Stomach (tissue), 9 donors: ENCODE results near the gene RBMXL2. TPM values are rescaled to one million over a fixed set of nuclear protein-coding genes. Genes with fewer than 3 reads are reported as not detected.

ENCODE experiments used
- DNase-seq, 2 donors: peaks; one replicate each; pipeline versions ENCODE4 v3.0.0 to v3.0.0-alpha.2; 2013 to 2019
- H3K27ac ChIP-seq, 5 donors: fragments of 200-600 bp in 4 of 5; sonication (generic) in 4 of 5; one replicate each; pipeline ENCODE4 v1.5.1; 2013 to 2019; ENCODE audit warnings: mild to moderate bottlenecking in 1 of 5, moderate library complexity in 1 of 5
- H3K27me3 ChIP-seq, 3 donors: fragments of 200-600 bp; sonication (generic); one replicate each; pipeline ENCODE4 v1.5.1; 2017 to 2019; ENCODE audit warnings: mixed run types in 1 of 3
- H3K36me3 ChIP-seq, 4 donors: fragments of 200-600 bp; sonication (generic); 1 replicate in 3 of 4; 2 replicates in 1 of 4; pipeline ENCODE4 v1.5.1; 2016 to 2019
- H3K4me1 ChIP-seq, 4 donors: fragments of 200-600 bp; sonication (generic); one replicate each; pipeline ENCODE4 v1.5.1; 2016 to 2019
- H3K4me3 ChIP-seq, 4 donors: fragments of 200-600 bp; sonication (generic) in 3 of 4; one replicate each; pipeline ENCODE4 v1.5.1; 2016 to 2019; ENCODE audit warnings: mild to moderate bottlenecking in 1 of 4
- H3K9me3 ChIP-seq, 4 donors: fragments of 200-600 bp; sonication (generic); one replicate each; pipeline ENCODE4 v1.5.1; 2016 to 2019
- EP300 ChIP-seq: sonication (generic); formaldehyde crosslinking; IDR thresholded peaks from one replicate; pipeline ENCODE4 v1.6.1; 2017; ENCODE audit warnings: antibody characterized with exemption
- POLR2A ChIP-seq, 4 donors: fragments of 450-650 bp; IDR thresholded peaks; one replicate each; pipeline ENCODE4 v1.6.1; 2016; ENCODE audit warnings: antibody characterized with exemption in 4 of 4, control low read depth in 2 of 4, mild to moderate bottlenecking in 1 of 4, moderate library complexity in 1 of 4
- POLR2AphosphoS5 ChIP-seq, 3 donors: sonication (generic); formaldehyde crosslinking; IDR thresholded peaks; one replicate each; pipeline ENCODE4 v1.6.1; 2016; ENCODE audit warnings: antibody characterized with exemption in 3 of 3
- WGBS, 5 donors: extraction: QIAGEN DNeasy Blood & Tissue Kit in 3 of 5; methylation state at CpG; one replicate each; pipeline versions ENCODE4 v1.1.5 to v1.1.7; 2013 to 2018; 5-methylcytosine and 5-hydroxymethylcytosine counted together
- intact Hi-C: fragments of 100-400 bp; cut with DNase I; formaldehyde crosslinking; loops from one replicate; pipeline ENCODE4 v1.15.1; 2023; ENCODE audit warnings: low total_unique reads
- polyA plus RNA-seq, 3 donors: library from polyadenylated mRNA; stranded (reverse); fragments of 200-250 nt; gene quantifications; one replicate each; pipeline ENCODE4 v1.2.3, GENCODE V29; 2013
- total RNA-seq, 5 donors: library from RNA; depleted of rRNA; stranded (reverse); fragments of >200 nt; gene quantifications; one replicate each; pipeline versions ENCODE4 v1.1.0 to v1.2.3, GENCODE V29; 2014 to 2016
- TF ChIP-seq, protein P1 (sequence below), 7 experiments: fragments of 450-650 bp in 4 of 7; fragments of 200-600 bp in 3 of 7; sonication (generic) in 3 of 7; IDR thresholded peaks; one replicate each; pipeline ENCODE4 v1.5.1; 2016 to 2019; ENCODE audit warnings: antibody characterized with exemption in 7 of 7, control low read depth in 2 of 7, mild to moderate bottlenecking in 1 of 7
- donor health status: healthy with polysubstance abuse.
- donor health status: Bipolar disorder and iron deficiency.
- donor health status: healthy.

RBMXL2 gene
- total and polyA plus RNA-seq, 8 donors: 0.18 to 7.6 TPM; not detected in 6

- Histone ChIP-seq H3K36me3 (no peaks in the 10 kb centered on the region), H3K27ac (no peak overlapping the region), H3K9me3 (peaks cover 5 to 17% (median 11%) of the 10 kb centered on the region in 4 donors), H3K4me1 (no peaks in the 10 kb centered on the region), H3K4me3 (no peak overlapping the region), H3K27me3 (peaks cover 0 to 9% (median 0%) of the 10 kb centered on the region in 3 donors)
- TF ChIP-seq, protein P1, sequence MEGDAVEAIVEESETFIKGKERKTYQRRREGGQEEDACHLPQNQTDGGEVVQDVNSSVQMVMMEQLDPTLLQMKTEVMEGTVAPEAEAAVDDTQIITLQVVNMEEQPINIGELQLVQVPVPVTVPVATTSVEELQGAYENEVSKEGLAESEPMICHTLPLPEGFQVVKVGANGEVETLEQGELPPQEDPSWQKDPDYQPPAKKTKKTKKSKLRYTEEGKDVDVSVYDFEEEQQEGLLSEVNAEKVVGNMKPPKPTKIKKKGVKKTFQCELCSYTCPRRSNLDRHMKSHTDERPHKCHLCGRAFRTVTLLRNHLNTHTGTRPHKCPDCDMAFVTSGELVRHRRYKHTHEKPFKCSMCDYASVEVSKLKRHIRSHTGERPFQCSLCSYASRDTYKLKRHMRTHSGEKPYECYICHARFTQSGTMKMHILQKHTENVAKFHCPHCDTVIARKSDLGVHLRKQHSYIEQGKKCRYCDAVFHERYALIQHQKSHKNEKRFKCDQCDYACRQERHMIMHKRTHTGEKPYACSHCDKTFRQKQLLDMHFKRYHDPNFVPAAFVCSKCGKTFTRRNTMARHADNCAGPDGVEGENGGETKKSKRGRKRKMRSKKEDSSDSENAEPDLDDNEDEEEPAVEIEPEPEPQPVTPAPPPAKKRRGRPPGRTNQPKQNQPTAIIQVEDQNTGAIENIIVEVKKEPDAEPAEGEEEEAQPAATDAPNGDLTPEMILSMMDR (IDR thresholded peaks at IDR 0.05): no peak
- TF ChIP-seq POLR2AphosphoS5 (IDR thresholded peaks at IDR 0.05) (no peak), POLR2A (IDR thresholded peaks at IDR 0.05) (no peak), EP300 (no peak)
- intact Hi-C loops: no loop called here
- DNase-seq: no peak
- 68 to 80% (median 69%) methylated on average over 7 of the region's 7 CpGs for WGBS, 5 donors
These were observed 9.2 kb upstream of the RBMXL2 start for GRCh38 chr11:7079545-7080135.

GRCh38 chr11:7080900-7081299 is 7.9 kb upstream of the RBMXL2 start:
- peaks cover 0 to 9% (median 0%) of the 10 kb centered on the region in 3 donors for H3K27me3 ChIP-seq
- intact Hi-C loops: no loop called here
- H3K27ac ChIP-seq: no peak overlapping the region
- H3K4me3 ChIP-seq: no peak overlapping the region
- H3K36me3 ChIP-seq: no peaks in the 10 kb centered on the region
- H3K9me3 ChIP-seq: peaks cover 5 to 17% (median 11%) of the 10 kb centered on the region in 4 donors
- H3K4me1 ChIP-seq: no peaks in the 10 kb centered on the region
- TF ChIP-seq EP300: no peak
- TF ChIP-seq POLR2A (IDR thresholded peaks at IDR 0.05): no peak
- TF ChIP-seq POLR2AphosphoS5 (IDR thresholded peaks at IDR 0.05): no peak
- TF ChIP-seq, protein P1 (IDR thresholded peaks at IDR 0.05): no peak
- DNase-seq: no peak
- 80 to 92% (median 84%) methylated on average over 4 of the region's 4 CpGs for WGBS, 5 donors

DNA sequence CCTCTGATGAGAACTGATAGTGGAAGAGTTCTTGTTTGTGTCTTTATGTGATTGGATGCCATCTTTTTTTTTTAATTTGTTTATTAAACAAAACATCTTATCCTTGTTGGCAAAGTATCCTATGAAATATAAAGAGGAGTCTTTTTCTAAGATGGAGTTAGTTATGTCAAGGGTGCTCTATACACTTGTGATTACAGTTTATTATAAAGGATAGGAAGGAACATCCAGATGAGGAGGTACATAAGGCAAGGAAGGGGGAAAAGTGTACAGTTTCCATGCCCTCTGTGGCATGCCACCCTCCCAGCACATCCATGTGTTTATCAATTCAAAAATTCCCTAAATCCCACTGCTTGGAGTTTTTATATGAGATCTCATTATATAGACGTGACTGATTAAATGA is 7.4 kb upstream of the RBMXL2 start:
- Histone ChIP-seq H3K4me3 (no peak overlapping the region), H3K27me3 (peaks cover 0 to 9% (median 0%) of the 10 kb centered on the region in 3 donors), H3K9me3 (peaks cover 5 to 17% (median 11%) of the 10 kb centered on the region in 4 donors), H3K27ac (no peak overlapping the region), H3K36me3 (no peaks in the 10 kb centered on the region), H3K4me1 (no peaks in the 10 kb centered on the region)
- no peak for TF ChIP-seq EP300
- intact Hi-C loops: no loop called here
- 41 to 88% (median 83%) methylated on average over 1 of the region's 1 CpG for WGBS, 5 donors
- DNase-seq: no peak

GRCh38 chr11:7089328-7090251 is 792 bp downstream of the RBMXL2 start:
- WGBS, 5 donors: 79 to 87% (median 80%) methylated on average over 55 to 111 of the region's 111 CpGs
- TF ChIP-seq POLR2A (IDR thresholded peaks at IDR 0.05) (no peak), POLR2AphosphoS5 (IDR thresholded peaks at IDR 0.05) (no peak), EP300 (no peak)
- TF ChIP-seq, protein P1 (IDR thresholded peaks at IDR 0.05): no peak
- Histone ChIP-seq H3K4me3 (no peak overlapping the region), H3K27me3 (peaks cover 0 to 11% (median 0%) of the 10 kb centered on the region in 3 donors), H3K36me3 (no peaks in the 10 kb centered on the region), H3K27ac (no peak overlapping the region), H3K4me1 (no peaks in the 10 kb centered on the region), H3K9me3 (no peaks in the 10 kb centered on the region)
- no peak for DNase-seq
- intact Hi-C loops: no loop called here
